A549 treated with Hydrocortisone at 1 μM for 4 hours (cell line): ENCODE results near the gene RBM48. TPM values are rescaled to one million over a fixed set of nuclear protein-coding genes. Genes with fewer than 3 reads are reported as not detected.

ENCODE experiments used
- total RNA-seq: library from RNA; stranded (reverse); fragments of 200-300 nt; extraction: Qiagen RNA extraction; gene quantifications from 5 replicates; pipeline ENCODE4 v1.2.3, GENCODE V29; 2022

The RBM48 gene
- total RNA-seq, result 5.7 to 8.3 TPM (median 6.0 TPM) in 5 replicates

DNA sequence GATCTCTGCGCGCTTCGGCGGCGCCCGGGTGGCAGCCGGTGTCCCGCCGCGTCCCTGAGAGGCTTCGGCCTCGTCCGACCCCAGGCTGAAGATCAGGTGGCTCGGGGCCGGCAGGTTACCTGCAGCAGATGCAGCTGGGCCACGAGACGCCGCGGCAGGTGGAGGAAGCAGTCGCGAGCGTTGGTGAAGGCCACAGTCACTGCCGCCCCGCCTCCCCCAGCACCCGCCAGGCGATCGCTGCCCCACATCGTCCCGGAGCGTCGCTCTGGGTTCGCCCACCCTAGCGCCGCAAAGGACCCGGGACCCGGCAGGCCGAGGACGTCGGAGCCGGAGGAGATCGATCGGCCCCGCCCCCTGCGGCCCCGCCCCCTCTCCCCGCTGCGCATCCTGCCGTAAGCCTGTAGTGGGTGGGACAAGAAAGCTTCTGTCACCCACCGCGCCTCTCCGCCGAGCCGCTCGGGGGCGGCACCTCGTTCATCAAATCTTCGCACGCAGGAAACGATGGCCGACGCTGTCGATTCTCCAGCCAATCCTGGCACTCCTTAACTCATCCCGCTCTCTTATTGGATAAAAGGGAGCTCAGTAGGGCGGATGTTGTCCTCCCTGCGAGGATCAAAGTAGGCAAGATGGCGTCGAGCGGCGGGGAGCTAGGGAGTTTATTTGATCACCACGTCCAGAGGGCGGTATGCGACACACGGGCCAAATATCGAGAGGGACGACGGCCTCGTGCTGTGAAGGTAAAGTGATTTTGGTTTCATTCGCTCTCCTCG lies at the start of gene RBM48, which contains the start of gene PEX1:
TSS of gene RBM48 (plus strand) at position 608 of the 770 bp plus-strand sequence. CDS start at position 627, 19 bp downstream.
TSS of gene PEX1 (minus strand) at position 333 of the 770 bp plus-strand sequence. CDS start at position 248, 85 bp downstream.

Other genes starting within 250 kb of the RBM48 start
- 17.3 to 20.4 TPM (median 18.3 TPM) in 5 replicates for gene GATAD1, start 81.3 kb upstream of the RBM48 start, total RNA-seq
- not detected in 5 replicates for gene ERVW-1, start 50.8 kb upstream of the RBM48 start, total RNA-seq
- 5.6 to 7.2 TPM (median 6.5 TPM) in 5 replicates for gene PEX1, start 275 bp upstream of the RBM48 start, total RNA-seq
- gene FAM133B, start 61.6 kb downstream of the RBM48 start, total RNA-seq, result 23.2 to 27.7 TPM (median 24.7 TPM) in 5 replicates